HG02973 (cell line): ENCODE results near the gene BICC1.

Source experiments
- ATAC-seq: cut with Tn5 transposase; IDR thresholded peaks from one replicate; pipeline ENCODE4 v1.9.1; 2021; ENCODE audit warnings: moderate library complexity; ENCODE audit not compliant: unreplicated experiment

Gene BICC1, protein sequence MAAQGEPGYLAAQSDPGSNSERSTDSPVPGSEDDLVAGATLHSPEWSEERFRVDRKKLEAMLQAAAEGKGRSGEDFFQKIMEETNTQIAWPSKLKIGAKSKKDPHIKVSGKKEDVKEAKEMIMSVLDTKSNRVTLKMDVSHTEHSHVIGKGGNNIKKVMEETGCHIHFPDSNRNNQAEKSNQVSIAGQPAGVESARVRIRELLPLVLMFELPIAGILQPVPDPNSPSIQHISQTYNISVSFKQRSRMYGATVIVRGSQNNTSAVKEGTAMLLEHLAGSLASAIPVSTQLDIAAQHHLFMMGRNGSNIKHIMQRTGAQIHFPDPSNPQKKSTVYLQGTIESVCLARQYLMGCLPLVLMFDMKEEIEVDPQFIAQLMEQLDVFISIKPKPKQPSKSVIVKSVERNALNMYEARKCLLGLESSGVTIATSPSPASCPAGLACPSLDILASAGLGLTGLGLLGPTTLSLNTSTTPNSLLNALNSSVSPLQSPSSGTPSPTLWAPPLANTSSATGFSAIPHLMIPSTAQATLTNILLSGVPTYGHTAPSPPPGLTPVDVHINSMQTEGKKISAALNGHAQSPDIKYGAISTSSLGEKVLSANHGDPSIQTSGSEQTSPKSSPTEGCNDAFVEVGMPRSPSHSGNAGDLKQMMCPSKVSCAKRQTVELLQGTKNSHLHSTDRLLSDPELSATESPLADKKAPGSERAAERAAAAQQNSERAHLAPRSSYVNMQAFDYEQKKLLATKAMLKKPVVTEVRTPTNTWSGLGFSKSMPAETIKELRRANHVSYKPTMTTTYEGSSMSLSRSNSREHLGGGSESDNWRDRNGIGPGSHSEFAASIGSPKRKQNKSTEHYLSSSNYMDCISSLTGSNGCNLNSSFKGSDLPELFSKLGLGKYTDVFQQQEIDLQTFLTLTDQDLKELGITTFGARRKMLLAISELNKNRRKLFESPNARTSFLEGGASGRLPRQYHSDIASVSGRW

GRCh38 chr10:58512491-58513187, at the start of gene BICC1:
BICC1 (plus strand) TSS chr10:58512872; CDS start chr10:58513144, 272 bp downstream.
- no peak for ATAC-seq

DNA sequence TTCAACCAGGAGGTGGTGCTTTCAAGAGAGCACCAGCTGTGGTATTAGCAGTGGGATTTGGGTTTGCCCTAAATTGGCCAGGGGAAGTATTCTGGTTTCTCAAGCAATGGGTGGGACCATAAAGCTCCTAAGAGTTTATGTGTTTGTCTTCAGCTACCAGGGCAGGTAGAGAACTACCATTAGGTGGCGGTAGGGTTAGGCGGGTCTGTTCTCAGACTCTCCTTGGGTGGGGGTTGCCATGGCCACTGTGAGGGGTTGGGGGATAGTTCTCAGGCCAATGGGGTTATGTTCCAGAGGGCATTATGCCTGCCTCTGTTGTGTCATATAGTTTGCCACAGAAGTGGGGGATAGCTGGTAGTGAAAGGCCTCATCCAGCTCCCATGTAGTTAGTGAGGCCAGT, 47.7 kb upstream of the BICC1 start:
- ATAC-seq, result no peak

DNA sequence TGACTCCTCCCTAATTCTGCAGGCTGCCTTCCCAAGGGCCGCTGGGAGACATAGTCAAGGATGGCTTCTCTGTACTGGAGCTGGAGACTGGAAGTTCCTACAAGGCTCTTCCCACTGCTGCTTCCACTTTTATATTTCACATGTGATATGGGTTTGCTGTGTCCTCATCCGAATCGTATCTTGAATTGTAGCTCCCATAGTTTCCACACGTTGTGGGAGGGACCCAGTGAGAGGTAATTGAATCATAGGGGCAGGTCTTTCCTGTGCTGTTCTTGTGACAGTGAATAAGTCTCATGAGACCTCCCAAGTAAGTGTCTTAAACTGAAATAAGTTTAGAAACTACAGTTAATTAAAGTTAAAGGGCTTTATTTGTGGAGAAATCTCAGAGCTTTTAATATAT, 47.0 kb upstream of the BICC1 start:
- no peak for ATAC-seq

DNA sequence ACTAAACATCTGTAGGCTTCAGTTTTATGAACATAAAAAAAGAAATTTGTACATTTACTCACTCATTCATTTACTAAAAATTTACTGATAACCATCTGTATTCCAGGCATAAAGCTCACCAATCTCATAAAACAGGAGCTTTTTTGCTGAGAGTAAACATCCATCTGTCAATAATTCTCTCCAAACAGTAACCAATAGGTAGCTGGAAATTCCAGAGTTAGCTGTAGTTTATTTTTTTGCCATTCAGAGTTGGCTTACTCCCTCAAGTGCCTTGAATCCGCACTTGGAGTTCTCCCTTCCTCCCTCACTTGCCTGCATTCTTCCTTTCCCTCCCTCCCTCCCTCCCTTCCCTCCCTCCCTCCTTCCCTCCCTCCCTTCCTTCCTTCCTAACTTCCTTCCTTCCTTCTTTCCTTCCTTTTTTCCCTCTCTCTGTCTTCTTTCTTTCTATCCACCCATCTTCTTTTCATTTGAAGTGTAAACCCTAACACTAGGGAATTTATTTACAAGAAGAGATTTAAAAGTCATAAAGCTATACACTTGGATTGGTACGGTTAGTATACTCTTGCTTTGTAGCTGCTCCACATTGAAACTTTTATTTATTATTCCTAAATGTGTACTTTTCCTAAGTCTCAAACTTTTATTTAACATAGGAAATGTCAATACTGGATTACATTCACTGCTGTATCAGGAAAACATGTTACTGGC, 44.6 kb upstream of the BICC1 start:
- no peak for ATAC-seq

DNA sequence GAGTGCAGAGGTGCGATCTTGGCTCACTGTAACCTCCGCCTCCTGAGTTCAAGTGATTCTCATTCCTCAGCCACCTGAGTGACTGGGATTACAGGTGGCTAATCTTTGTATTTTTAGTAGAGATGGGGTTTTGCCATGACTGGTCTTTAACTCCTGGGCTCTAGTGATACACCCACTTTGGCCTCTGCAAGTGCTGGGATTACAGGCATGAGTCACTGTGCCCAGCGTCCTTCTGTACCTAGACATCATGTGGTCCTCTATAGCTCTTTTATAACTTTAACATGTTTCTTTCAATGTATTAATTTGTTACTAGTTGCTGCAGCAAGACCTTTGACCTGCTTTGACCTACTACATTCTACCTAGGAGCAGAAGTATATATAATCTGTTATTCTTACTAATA, 38.7 kb upstream of the BICC1 start:
- ATAC-seq, result no peak

DNA sequence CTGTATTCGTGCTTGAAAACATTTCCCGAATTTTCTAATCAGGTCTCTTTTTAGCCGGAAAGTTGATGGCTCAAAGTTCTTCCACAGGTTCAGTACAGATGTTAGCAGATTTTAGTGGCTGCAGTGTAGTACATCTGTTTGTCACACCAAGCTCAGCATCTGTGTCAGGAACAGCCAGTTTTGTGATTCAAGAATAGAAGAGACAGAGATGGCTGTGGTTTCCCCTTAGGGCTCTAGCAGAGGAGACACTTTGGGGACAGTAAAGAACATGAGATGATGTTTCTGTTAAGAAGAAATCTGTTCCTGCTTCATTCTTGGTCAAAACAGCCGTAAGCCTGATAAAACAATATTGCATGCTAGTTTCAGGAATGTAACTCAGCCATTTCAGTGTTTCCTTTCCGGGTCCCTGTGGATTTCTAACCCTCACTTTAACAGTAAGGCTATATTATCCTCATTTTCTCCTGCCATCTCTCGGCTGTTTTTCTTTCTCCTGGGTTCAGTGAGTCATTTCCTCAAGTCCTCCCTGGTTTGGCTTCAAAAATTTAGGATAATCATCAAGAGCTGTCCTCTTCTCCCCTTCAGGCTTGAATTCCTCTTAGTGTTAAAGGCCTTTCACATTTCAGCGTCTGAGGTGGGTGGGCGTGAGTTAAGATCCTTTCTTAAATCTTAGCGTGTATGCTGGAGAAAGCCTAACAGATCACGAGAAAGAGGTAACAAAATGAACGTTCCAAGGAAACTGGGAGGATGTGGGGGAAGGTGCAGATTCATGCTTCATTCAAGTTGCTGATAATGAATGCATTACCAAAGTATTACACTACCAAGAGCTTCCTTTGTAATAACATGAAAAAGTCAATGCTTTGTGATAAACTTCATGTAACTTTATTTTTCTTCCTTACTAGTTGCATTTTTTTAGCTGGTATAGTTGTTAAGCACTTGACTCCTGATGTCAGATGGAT, 37.1 kb upstream of the BICC1 start:
- ATAC-seq, result no peak

GRCh38 chr10:58477122-58477521, 35.5 kb upstream of the BICC1 start:
- no peak for ATAC-seq

- no peak for ATAC-seq
Observed at GRCh38 chr10:58477902-58478301, 34.8 kb upstream of the BICC1 start.

DNA sequence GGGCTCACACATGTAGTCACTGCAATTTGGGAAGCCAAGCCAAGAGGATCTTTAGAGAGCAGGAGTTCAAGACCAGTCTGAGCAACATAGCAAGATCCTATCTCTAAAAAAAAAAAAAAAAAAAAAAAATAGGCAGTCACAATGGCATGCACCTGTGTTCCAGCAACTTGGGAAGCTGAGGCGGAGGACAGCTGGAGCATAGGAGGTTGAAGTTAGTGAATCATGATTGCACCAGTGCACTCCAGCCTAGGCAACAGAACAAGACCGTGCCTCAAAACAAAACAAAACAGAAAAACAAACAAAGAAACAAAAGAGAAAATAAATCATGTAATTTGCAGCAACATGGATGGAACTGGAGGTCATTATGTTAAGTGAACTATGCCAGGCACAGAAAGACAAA, 33.6 kb upstream of the BICC1 start:
- no peak for ATAC-seq

DNA sequence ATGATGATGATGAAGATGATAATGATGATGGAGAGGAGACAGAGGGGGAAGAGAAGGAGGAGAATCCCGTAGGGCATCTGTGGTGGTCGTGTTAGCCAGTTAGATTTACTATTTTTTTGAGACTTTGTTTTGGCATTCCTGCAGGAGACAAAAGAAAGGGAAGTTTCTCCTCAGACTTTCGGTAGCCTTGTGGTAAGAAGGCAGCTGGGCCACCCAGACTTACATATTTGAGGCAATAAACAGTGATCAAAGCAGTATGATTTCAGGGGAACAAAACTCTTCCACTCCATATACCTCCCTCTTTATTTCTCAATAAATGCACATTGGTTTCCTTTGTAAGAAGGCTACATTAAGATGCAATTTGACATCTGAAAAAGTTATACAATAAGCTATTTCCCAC, 32.4 kb upstream of the BICC1 start:
- ATAC-seq, result no peak

DNA sequence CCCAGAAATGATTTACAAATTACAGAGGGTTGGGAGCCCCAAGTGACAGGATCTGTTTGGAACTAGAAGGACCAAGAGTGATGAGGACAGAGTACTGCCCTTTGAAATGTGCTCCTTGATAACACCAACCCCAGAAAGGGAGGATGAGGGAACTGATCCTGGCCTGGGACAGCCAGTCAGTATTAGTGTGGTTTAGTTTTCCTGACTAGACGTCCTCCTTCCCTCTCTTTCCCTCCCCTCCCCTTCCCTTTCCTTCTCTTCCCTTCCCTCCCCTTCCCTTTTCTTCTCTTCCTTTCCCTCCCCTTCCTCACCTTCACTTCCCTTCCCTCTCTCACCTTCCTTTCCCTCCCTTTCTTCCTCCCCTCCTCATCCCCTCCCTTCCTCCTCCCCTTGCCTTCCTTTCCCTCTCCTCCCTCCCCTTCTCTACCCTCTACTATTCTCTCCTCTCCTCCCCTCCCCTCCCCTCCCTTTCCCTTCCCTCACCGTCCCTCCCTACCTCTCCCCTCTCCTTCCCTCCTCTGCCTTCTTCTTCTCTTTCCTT, 31.0 kb upstream of the BICC1 start:
- ATAC-seq, result no peak

GRCh38 chr10:58486821-58487220, 25.9 kb upstream of the BICC1 start:
- ATAC-seq, result no peak

DNA sequence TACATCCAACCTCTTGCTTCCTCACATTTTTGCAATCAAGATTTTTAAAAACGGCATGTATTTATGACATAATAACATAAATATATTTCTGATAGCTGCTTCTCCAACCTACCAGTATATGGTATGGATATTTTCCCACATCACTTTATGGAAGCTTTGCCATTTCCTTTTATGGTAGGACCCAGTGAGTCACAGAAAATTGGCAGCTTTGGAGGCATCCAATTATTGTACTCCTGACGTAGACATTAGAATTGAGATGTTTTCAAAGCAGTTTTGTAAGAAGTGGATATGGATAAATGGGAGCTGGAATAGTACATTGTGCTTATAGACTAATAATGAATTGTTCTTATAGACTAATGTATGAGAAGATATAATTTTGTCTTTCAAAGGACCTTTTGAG, 23.8 kb upstream of the BICC1 start:
- ATAC-seq, result no peak

DNA sequence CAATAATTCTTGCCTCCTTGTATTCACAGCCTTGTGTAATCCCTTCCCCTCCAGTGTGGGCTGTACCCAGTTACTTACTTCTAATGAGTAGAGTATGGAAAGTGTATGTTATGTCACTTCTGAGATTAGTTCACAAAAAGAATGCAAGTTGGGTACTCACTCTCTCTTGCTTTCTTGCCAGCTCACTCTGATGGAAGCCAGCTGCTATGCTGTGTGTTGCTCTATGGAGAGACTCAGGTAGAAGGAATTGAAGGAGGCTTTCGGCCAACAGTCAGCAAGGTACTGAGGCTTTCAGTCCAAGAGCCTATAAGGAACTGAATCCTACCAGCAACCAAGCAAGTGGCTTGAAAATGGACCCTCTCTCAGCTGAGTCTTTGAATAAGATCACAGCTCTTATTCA, 9.7 kb upstream of the BICC1 start:
- ATAC-seq, result no peak

- no peak for ATAC-seq
Observed at GRCh38 chr10:58508316-58508715, 4.4 kb upstream of the BICC1 start.

- no peak for ATAC-seq
Observed at GRCh38 chr10:58511765-58512490, 744 bp upstream of the BICC1 start.

- ATAC-seq, result no peak
Observed at GRCh38 chr10:58513188-58514110, 777 bp downstream of the BICC1 start.
